GM21447 (cell line): ENCODE measurements around the gene CD33.
"Not testable (repeated sequence)": the region's sequence is repeated elsewhere in the genome, so short reads cannot be mapped to it uniquely, and the experiment has no call there.

Experiments
- ATAC-seq: cut with Tn5 transposase; IDR thresholded peaks from one replicate; pipeline ENCODE4 v1.9.1; 2021; ENCODE audit not compliant: unreplicated experiment

Gene CD33

GRCh38 chr19:51210191-51210784, 14.6 kb upstream of the CD33 start:
- ATAC-seq = no peak

- ATAC-seq = not testable (repeated sequence)
Measured at GRCh38 chr19:51210874-51211361, 14.0 kb upstream of the CD33 start.

DNA sequence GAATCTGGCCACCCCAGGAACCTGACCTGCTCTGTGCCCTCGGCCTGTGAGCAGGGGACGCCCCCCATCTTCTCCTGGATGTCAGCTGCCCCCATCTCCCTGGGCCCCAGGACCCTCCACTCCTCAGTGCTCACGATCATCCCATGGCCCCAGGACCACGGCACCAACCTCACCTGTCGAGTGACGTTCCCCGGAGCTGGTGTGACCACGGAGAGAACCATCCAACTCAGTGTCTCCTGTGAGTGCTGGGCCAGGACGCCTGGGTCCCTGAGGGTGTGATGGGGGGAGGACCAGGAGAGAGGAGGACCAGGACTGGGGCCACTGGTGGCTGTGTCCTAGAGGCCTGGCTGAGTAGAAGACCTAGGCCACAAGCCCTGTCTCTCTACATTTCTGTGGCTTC, 13.0 kb upstream of the CD33 start:
- no peak for ATAC-seq

- ATAC-seq = no peak
Measured at GRCh38 chr19:51219307-51219706, 5.6 kb upstream of the CD33 start.

- no peak for ATAC-seq
Measured at GRCh38 chr19:51219971-51220370, 4.9 kb upstream of the CD33 start.

DNA sequence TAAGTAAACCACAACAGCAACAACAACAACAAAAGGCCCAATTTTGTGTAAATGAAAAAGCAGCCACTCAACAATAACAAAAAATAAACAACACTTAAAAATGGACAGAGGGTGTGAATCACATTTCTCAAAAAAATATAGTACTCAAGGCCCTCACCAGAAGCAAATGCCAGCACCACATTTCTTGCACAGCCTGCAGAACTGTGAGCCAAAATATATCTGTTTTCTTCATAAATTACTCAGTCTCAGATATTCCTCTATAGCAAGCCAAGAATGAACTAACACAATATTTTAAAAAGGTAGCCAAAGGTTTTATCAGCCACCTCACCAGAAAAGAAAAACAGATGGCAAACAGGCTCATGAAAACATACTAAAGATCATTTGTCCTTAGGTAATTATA, 3.9 kb upstream of the CD33 start:
- ATAC-seq = no peak

DNA sequence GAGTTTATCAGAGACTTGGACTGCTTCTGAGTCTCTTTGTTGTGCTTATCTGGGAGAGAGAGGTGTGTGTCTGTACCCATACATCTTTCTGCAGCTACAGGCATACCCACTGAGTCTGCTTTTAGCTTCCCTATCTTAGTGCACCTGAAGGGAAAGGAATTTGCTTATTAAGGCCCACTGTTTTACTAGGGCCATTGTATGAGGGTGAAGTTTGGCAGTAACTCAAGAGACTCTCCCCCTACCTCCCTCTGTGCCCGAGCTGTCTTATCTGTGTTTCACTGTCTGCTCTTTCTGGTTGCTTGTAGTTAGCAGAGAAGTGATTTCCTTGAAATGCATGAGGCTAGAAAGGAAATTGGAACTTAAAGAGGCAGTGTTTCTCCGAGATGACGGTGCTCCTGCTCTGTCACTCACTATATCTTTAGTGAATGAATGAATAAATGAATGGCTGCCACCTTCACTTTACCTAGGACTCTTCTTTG, 678 bp upstream of the CD33 start:
- ATAC-seq = no peak

DNA sequence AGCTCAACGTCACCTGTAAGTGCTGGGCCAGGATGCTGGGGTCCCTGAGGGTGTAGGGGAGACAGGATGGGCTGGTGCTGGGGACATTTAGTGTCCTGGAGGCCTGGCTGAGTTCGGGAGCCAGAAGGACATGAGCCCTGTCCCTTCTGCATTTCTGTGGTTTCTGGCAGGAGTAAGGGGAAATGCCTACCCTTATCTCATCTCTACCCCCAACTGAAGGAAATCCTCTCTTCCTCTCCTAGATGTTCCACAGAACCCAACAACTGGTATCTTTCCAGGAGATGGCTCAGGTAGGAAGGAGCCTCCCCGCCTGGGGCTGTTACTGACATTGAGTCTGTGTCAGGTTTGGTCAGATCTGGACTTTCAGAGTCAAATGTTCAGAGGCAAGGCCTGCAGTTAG, 1.2 kb downstream of the CD33 start:
- ATAC-seq = no peak

DNA sequence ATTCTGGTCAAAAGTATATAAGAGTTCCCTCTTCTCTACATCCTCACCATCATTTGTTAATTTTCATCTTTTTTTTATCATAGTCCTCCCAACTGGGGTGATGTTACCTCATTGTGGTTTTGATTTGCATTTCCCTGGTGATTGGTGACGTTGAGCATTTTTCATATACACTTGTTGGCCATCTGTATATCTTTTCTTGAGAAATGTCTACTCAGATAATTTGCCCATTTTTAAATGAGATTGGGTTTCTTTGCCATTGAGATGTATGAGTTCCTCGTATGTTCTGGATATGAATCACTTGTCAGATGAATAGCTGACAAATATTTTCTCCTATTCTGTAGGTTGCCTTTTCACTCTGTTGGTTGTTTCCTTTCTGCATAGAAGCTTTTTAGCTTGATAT, 2.4 kb downstream of the CD33 start:
- ATAC-seq = no peak

DNA sequence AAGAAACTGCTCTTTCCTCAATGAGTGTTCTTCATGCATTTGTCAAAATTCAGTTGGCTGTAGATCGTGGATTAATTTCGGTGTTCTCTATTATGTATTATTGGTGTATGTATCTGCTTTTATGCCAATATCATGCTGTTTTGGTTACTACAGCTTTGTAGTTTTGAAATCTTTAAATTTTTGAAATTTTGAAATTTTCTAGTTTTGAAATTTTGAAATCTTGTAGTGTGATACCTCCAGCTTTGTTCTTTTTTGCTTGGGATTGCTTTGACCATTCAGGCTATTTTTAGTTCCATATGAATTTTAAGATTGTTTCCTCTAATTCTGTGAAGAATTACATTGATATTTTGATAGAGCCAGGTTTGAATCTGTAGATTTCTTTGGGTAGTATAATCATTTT, 3.1 kb downstream of the CD33 start:
- no peak for ATAC-seq

- no peak for ATAC-seq
Measured at GRCh38 chr19:51240866-51241265, 16.0 kb downstream of the CD33 start.

- no peak for ATAC-seq
Measured at GRCh38 chr19:51242881-51243630, 18.2 kb downstream of the CD33 start.

DNA sequence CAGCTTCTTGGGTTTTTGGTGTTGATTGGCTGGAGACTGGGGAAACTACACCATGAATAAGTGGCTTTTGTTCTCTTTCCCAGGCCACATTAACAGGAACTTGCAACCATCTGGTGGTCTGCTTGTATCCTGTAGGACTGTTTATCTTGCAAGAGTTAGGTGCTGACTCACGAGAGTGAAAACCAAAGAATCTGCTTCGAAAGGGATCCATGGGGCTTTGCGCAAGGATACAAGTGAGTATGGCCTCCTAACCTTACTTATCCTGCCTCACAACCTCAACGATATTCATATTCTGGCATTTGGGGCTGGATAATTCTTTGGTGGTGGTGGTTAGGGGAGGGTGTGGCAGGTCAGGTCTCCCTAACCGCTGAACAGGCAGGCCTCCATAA, 21.3 kb downstream of the CD33 start:
- no peak for ATAC-seq

DNA sequence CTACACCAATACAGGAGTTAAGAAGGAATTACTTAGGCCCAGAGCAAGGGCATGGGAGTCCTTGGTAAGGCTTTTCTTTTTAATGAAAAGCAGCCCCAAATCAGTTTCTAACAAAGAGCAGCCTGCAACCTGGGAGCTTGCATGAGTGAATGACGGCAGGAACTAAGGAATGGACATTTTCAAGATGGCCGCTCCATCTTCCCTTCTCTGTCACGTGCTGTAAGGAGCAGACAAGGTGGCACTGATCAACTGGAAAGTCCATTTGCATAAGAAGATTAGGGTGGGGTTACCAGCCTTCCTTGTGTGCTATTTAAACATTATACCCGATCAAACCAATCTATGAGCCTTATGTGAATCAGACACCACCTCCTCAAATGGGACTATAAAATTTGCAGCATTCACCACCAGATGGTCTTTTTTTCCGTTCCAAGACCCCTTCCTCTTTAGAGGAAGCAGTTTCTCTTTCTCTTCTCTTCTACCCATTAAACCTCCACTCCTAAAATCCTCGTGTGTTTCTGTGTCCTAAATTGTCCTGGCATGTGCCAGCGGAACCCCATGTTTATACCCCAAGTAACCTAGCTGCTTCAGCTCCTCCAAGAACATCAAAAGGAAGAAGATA, 23.2 kb downstream of the CD33 start:
- ATAC-seq = no peak

- no peak for ATAC-seq
Measured at GRCh38 chr19:51250786-51251467, 26.0 kb downstream of the CD33 start, which contains the start of gene SIGLECL1. TSS of gene SIGLECL1 (plus strand) at chr19:51251080. CDS start at chr19:51264073, 12,993 bp downstream.

- ATAC-seq = no peak
Measured at GRCh38 chr19:51251468-51251820, 26.6 kb downstream of the CD33 start.

- ATAC-seq = no peak
Measured at GRCh38 chr19:51252306-51253079, 27.6 kb downstream of the CD33 start.

DNA sequence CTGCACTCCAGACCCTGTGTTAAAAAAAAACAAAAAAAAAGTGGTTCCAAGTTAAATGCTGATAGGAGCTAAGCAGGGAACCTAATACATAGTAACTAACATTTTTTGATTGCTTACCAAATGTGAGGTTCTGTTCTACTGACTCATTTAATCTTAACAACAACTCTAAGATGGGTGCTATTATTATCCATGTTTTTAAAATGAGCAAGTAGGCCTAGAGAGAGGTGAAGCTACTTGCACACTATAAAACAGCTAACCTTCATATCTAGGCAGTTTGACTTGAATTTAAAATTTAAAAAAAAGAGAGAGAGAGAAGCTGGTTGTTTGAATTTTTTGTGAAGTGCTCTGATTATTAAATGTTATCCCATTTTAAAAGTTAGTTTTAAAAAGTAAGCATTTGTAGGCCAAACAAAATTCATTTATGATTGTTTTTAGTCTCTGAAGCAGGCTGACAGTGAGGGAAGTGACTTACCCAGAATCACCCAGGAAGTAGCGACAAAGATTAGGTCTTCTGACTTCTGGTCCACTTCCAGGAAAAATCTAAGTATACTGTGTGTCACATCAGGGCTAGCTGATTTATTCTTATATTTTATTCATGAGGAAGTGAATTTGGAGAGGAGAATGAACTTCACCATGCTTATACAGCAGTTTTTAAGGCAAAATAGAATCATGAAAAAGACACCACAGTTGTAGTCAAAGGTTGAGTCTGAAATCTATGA, 28.4 kb downstream of the CD33 start:
- no peak for ATAC-seq

- ATAC-seq = no peak
Measured at GRCh38 chr19:51256155-51256625, 31.3 kb downstream of the CD33 start.

- ATAC-seq = no peak
Measured at GRCh38 chr19:51257471-51257870, 32.6 kb downstream of the CD33 start.
